Renal pelvis (tissue), 4 donors: ENCODE data around the gene STX1B. TPM values are rescaled to one million over a fixed set of nuclear protein-coding genes. Genes with fewer than 3 reads are reported as not detected.

Source experiments
- DNase-seq: peaks from one replicate; pipeline ENCODE4 v3.0.0-alpha.2; 2013
- polyA plus RNA-seq, 3 donors: library from polyadenylated mRNA; unstranded; fragments of 120-200 nt; gene quantifications; one replicate each; pipeline ENCODE4 v1.2.1, GENCODE V29; 2013; ENCODE audit not compliant: insufficient read length in 3 of 3

Gene STX1B
- polyA plus RNA-seq, 3 donors: 1.2 to 2.2 (median 1.7) TPM

- no peak for DNase-seq
These were observed 13.3 kb downstream of the STX1B start for GRCh38 chr16:30996985-30997724.

GRCh38 chr16:30996324-30996984 lies 14.0 kb downstream of the STX1B start:
- no peak for DNase-seq

- DNase-seq: no peak
These were observed 14.5 kb downstream of the STX1B start for GRCh38 chr16:30995927-30996323.

- no peak for DNase-seq
These were observed 17.3 kb downstream of the STX1B start for GRCh38 chr16:30992931-30993816.

GRCh38 chr16:30992276-30992780 lies 18.1 kb downstream of the STX1B start:
- no peak for DNase-seq

GRCh38 chr16:30991052-30991451 lies 19.4 kb downstream of the STX1B start:
- no peak for DNase-seq

GRCh38 chr16:30990105-30990504 lies 20.3 kb downstream of the STX1B start:
- DNase-seq: no peak

- DNase-seq: no peak
These were observed 20.9 kb downstream of the STX1B start for GRCh38 chr16:30989469-30990047.

GRCh38 chr16:30987581-30988190 lies 22.8 kb downstream of the STX1B start:
- no peak for DNase-seq

GRCh38 chr16:30986129-30986991 lies 24.1 kb downstream of the STX1B start:
- DNase-seq: no peak

GRCh38 chr16:30985401-30986128 lies 24.9 kb downstream of the STX1B start:
- peak; percentile 60 for DNase-seq

- DNase-seq: peak; percentile 75
These were observed 25.6 kb downstream of the STX1B start, which contains the start of gene HSD3B7 for GRCh38 chr16:30984669-30985400. TSS of gene HSD3B7 (plus strand) at chr16:30985207. CDS start at chr16:30985659, 452 bp downstream.

GRCh38 chr16:30983898-30984610 lies 26.4 kb downstream of the STX1B start:
- no peak for DNase-seq

- DNase-seq: no peak
These were observed 27.0 kb downstream of the STX1B start for GRCh38 chr16:30983289-30983889.

GRCh38 chr16:30982548-30983288 lies 27.7 kb downstream of the STX1B start:
- DNase-seq: no peak

GRCh38 chr16:30980959-30981358 lies 29.5 kb downstream of the STX1B start:
- no peak for DNase-seq

- DNase-seq: no peak
These were observed 30.0 kb downstream of the STX1B start for GRCh38 chr16:30980434-30980833.
